ENCODE data around the gene PAOX. TPM values are rescaled to one million over a fixed set of nuclear protein-coding genes. Genes with fewer than 3 reads are reported as not detected.
A peak's percentile ranks its signal among the peaks of the same experiment; 100 is the strongest.

The PAOX gene
- total and polyA plus RNA-seq, 7 donors = 2.4 to 5.2 (median 3.5) TPM

DNA sequence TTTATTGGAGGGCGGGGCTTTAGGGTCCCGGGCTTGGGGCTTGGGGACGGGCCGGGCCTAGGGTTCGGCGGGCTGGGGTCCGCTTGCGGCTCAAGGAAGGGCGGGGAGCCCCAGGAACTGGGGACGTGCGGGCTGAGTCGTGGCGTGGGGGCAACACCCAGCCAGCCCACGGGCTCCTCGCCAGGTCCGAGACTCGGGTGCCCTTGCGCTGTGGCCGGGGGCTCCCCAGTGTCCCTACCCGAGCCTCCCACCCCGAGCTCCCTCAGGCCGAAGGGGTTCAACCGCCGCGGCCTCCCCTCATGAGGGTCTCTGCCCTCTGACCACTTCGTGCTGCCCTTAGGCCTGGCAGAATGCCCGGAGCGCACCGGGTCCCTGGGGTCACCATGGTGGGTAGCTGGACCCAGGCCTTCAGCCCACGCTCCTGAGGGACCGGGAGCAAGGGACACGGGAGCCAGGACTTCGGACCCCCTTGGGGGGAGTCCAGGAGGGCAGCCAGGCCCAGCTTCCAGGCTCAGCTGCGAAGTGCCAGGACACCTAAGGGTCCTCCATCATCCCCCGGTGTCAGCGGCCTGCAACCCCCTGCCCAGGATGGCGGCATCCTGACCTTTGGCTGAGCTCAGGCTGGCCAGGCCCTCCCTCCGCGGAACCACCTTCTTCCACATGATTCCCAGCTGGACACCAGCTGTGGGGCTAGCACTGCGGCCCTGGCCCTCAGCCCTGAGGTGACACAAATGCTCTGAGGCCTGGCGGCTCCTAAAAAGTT lies 20.7 kb upstream of the PAOX start:
- peak; percentile 52 to 62 for DNase-seq

GRCh38 chr10:133358925-133359310 lies 20.1 kb upstream of the PAOX start:
- 62 to 85% (median 68%) methylated on average over 11 of the region's 11 CpGs for WGBS, 3 donors
- intact Hi-C loops (cut with DNase I) = no loop called here
- H3K9me3 ChIP-seq = no peaks in the 10 kb centered on the region
- DNase-seq (peak in 1 of 2 donors; percentile 53), ATAC-seq (no peak)
- no peak overlapping the region for H3K4me3 ChIP-seq
- peaks cover 4 to 22% of the 10 kb centered on the region in 2 donors for H3K36me3 ChIP-seq (ENCODE audit: insufficient read depth in 1 of 2, low read depth in 1 of 2)
- TF ChIP-seq CTCF (IDR thresholded peaks at IDR 0.05) = no peak
- H3K27ac ChIP-seq = no peak overlapping the region
- H3K27me3 ChIP-seq (ENCODE audit: insufficient read depth in 3 of 3, low read length in 2 of 3) = peaks cover 0 to 8% (median 0%) of the 10 kb centered on the region in 3 donors
- H3K4me1 ChIP-seq = peaks cover 4% of the 10 kb centered on the region

More for the DNA sequence above, 20.7 kb upstream of the PAOX start:
- H3K4me3 ChIP-seq = no peak overlapping the region
- H3K27ac ChIP-seq = no peak overlapping the region
- H3K36me3 ChIP-seq (ENCODE audit: insufficient read depth in 1 of 2, low read depth in 1 of 2) = peaks cover 4 to 19% of the 10 kb centered on the region in 2 donors
- H3K9me3 ChIP-seq = no peaks in the 10 kb centered on the region
- WGBS, 3 donors = 65 to 78% (median 72%) methylated on average over 35 to 41 of the region's 41 CpGs
- intact Hi-C loops (cut with DNase I) = no loop called here
- peaks cover 4% of the 10 kb centered on the region for H3K4me1 ChIP-seq
- peak in 1 of 4 donors; percentile 5 for ATAC-seq
- no peak for TF ChIP-seq CTCF (IDR thresholded peaks at IDR 0.05)
- peaks cover 0 to 8% (median 0%) of the 10 kb centered on the region in 3 donors for H3K27me3 ChIP-seq (ENCODE audit: insufficient read depth in 3 of 3, low read length in 2 of 3)

DNA sequence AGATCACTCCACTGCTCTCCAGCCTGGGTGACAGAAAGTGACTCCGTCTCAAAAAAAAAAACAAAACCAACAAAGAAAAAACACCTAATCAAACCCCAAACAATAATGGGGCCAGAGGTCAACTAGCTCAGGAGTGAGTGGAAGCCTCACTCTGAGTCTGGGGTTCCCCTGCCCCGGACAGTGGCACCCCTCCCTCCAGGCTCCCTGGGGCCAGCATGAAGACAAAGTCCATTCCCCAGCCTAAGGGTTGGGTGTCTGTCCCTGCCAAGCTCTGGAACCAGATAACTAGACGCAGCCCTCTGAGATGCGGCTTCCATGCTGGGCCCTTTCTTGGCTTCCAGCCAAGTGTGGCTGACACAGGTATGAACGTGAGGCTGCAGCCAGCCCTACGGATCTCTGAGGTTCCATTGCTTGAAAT lies 19.5 kb upstream of the PAOX start:
- intact Hi-C loops (cut with DNase I) = no loop called here
- no peaks in the 10 kb centered on the region for H3K9me3 ChIP-seq
- H3K27ac ChIP-seq = no peak overlapping the region
- no peak overlapping the region for H3K4me3 ChIP-seq
- H3K27me3 ChIP-seq (ENCODE audit: insufficient read depth in 3 of 3, low read length in 2 of 3) = peaks cover 0 to 8% (median 0%) of the 10 kb centered on the region in 3 donors
- WGBS, 3 donors = 54 to 68% (median 65%) methylated on average over 6 of the region's 6 CpGs
- no peak for ATAC-seq
- peaks cover 4% of the 10 kb centered on the region for H3K4me1 ChIP-seq
- peaks cover 4 to 29% of the 10 kb centered on the region in 2 donors for H3K36me3 ChIP-seq (ENCODE audit: insufficient read depth in 1 of 2, low read depth in 1 of 2)
- no peak for TF ChIP-seq CTCF (IDR thresholded peaks at IDR 0.05)
- DNase-seq = peak in 1 of 2 donors; percentile 28

GRCh38 chr10:133359972-133360610 lies 19.0 kb upstream of the PAOX start:
- no peaks in the 10 kb centered on the region for H3K9me3 ChIP-seq
- H3K36me3 ChIP-seq (ENCODE audit: insufficient read depth in 1 of 2, low read depth in 1 of 2) = peaks cover 4 to 34% of the 10 kb centered on the region in 2 donors
- 80 to 84% (median 81%) methylated on average over 17 of the region's 17 CpGs for WGBS, 3 donors
- intact Hi-C loops (cut with DNase I) = no loop called here
- no peak for ATAC-seq
- no peak overlapping the region for H3K27ac ChIP-seq
- TF ChIP-seq CTCF (IDR thresholded peaks at IDR 0.05) = no peak
- H3K27me3 ChIP-seq (ENCODE audit: insufficient read depth in 3 of 3, low read length in 2 of 3) = peaks cover 0 to 8% (median 0%) of the 10 kb centered on the region in 3 donors
- DNase-seq = no peak
- H3K4me3 ChIP-seq = no peak overlapping the region
- H3K4me1 ChIP-seq = peaks cover 4% of the 10 kb centered on the region

Measured in psoas muscle (tissue), 8 donors.